KMS-11 (cell line): ENCODE measurements around the gene MACROD1.

Experiments used
- H2AFZ ChIP-seq: fragments of 200-600 bp; sonication (generic); 2 replicates; pipeline ENCODE4 v1.6.1; 2016; ENCODE audit warnings: antibody characterized with exemption, mixed run types, low read depth
- H3K27ac ChIP-seq: fragments of 200-600 bp; sonication (generic); 2 replicates; pipeline ENCODE4 v1.6.1; 2016; ENCODE audit warnings: mild to moderate bottlenecking, mixed run types
- H3K27me3 ChIP-seq: fragments of 200-600 bp; sonication (generic); 2 replicates; pipeline ENCODE4 v1.6.1; 2017; ENCODE audit warnings: mild to moderate bottlenecking, low read depth, mixed run types, moderate library complexity; ENCODE audit not compliant: insufficient read depth
- H3K36me3 ChIP-seq: fragments of 200-600 bp; sonication (generic); 2 replicates; pipeline ENCODE4 v1.6.1; 2017; ENCODE audit warnings: mild to moderate bottlenecking, mixed run types; ENCODE audit not compliant: insufficient read depth
- H3K4me1 ChIP-seq: fragments of 200-600 bp; sonication (generic); 2 replicates; pipeline ENCODE4 v1.6.1; 2016; ENCODE audit warnings: mild to moderate bottlenecking, low read depth, mixed run types; ENCODE audit not compliant: poor library complexity, severe bottlenecking
- H3K4me2 ChIP-seq: fragments of 200-600 bp; sonication (generic); 2 replicates; pipeline ENCODE4 v1.7.0; 2016; ENCODE audit warnings: mild to moderate bottlenecking, mixed run types
- H3K4me3 ChIP-seq: fragments of 200-600 bp; sonication (generic); IDR thresholded peaks from 2 replicates; pipeline ENCODE4 v1.6.1; 2017; ENCODE audit warnings: low read depth, low read length, mixed read lengths; ENCODE audit not compliant: insufficient read depth
- H3K79me2 ChIP-seq: fragments of 200-600 bp; sonication (generic); 2 replicates; pipeline ENCODE4 v1.6.1; 2016; ENCODE audit warnings: low read depth, mixed run types; ENCODE audit not compliant: insufficient read depth
- H3K9ac ChIP-seq: fragments of 200-600 bp; sonication (generic); 2 replicates; pipeline ENCODE4 v1.6.1; 2016; ENCODE audit warnings: mild to moderate bottlenecking, mixed run types
- H4K20me1 ChIP-seq: fragments of 200-600 bp; sonication (generic); 2 replicates; pipeline ENCODE4 v1.6.1; 2016; ENCODE audit warnings: mild to moderate bottlenecking, mixed run types; ENCODE audit not compliant: insufficient read depth
- CTCF ChIP-seq: fragments of 200-600 bp; sonication (generic); conservative IDR thresholded peaks from 2 replicates; pipeline ENCODE4 v1.6.1; 2017; ENCODE audit warnings: low read depth, mild to moderate bottlenecking, antibody characterized with exemption, low read length, moderate library complexity, mixed read lengths

MACROD1 gene

DNA sequence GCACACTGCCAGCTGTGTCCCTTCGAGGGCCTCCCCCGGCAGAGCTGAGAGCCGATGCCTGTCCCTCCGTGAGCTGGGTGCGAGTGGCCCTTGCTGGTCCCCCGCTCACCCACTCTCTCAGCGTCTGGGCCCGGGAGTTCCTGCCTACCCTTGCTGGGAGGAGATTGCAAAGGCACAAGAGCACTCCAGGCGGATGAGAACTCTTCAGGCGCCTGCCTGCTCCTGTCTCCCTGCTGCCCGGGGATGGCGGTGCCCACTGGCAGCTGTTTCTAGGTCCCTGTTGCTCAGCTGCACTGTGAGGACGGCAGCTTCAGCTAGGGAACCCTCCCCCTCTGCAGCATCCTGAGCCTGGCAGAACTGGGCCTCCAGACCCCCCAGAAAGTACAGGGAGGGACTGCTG is 69.1 kb downstream of the MACROD1 start:
- Histone ChIP-seq H2AFZ (no peak overlapping the region), H4K20me1 (no peaks in the 10 kb centered on the region), H3K79me2 (no peaks in the 10 kb centered on the region), H3K9ac (no peak overlapping the region), H3K36me3 (no peaks in the 10 kb centered on the region), H3K4me3 (no peak overlapping the region), H3K4me2 (no peak overlapping the region), H3K27ac (no peak overlapping the region), H3K27me3 (no peaks in the 10 kb centered on the region), H3K4me1 (no peaks in the 10 kb centered on the region)
- TF ChIP-seq CTCF = no peak

DNA sequence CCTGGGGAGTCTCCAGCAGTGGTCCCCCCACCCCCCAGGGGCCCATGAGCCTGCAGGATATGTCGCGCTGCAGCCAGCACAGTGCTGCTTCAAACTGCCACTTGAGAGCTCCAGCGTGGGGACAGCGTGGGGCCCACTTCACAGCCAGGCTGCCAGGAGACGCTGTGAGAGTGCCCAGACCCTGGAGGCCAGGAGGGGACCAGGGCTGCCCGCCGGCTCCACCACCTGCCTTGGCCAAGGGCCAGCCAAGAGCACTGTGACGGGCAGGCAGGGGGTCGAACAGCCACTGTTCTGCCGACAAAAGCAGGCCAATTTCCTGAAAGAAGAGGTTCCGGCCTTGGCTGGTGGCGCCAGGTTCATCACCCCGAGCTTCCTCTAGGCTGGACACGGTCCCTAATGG is 70.0 kb downstream of the MACROD1 start:
- H3K4me3 ChIP-seq = no peak overlapping the region
- no peak overlapping the region for H3K27ac ChIP-seq
- H3K4me2 ChIP-seq = no peak overlapping the region
- H2AFZ ChIP-seq = no peak overlapping the region
- H3K79me2 ChIP-seq = no peaks in the 10 kb centered on the region
- no peaks in the 10 kb centered on the region for H4K20me1 ChIP-seq
- no peak for TF ChIP-seq CTCF
- H3K27me3 ChIP-seq = no peaks in the 10 kb centered on the region
- no peak overlapping the region for H3K9ac ChIP-seq
- no peaks in the 10 kb centered on the region for H3K36me3 ChIP-seq
- H3K4me1 ChIP-seq = peaks cover 6% of the 10 kb centered on the region

DNA sequence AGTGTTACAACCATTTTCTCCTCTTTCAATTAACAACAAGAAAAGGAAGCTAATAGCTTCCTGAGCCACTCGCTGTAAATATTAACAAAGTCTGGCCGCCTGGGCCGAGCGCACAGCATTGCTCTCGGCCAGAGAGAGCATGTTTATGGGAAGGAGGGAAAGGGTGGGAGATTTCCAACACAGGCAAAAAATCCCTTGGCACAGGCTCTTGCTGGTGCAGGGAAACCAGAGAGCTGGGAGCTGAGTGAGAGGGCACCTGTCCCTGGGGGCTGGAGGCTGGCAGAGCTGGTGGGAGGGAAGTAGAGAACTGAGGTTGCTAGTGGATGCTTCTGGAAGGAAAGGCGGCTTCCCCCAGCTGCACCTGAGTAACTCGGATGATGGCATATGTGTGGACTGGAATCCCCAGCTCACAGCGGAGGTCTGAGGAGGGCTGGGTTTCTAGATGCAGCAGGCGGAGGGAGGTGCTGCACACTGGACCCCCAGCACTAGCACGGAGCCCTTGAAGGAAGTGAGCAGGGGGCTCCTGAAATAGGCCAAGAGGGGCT is 70.6 kb downstream of the MACROD1 start:
- Histone ChIP-seq H3K27me3 (no peaks in the 10 kb centered on the region), H3K4me1 (peaks cover 7% of the 10 kb centered on the region), H4K20me1 (no peaks in the 10 kb centered on the region), H2AFZ (no peak overlapping the region), H3K36me3 (no peaks in the 10 kb centered on the region), H3K4me3 (no peak overlapping the region), H3K79me2 (no peaks in the 10 kb centered on the region), H3K4me2 (no peak overlapping the region), H3K9ac (no peak overlapping the region), H3K27ac (no peak overlapping the region)
- no peak for TF ChIP-seq CTCF

DNA sequence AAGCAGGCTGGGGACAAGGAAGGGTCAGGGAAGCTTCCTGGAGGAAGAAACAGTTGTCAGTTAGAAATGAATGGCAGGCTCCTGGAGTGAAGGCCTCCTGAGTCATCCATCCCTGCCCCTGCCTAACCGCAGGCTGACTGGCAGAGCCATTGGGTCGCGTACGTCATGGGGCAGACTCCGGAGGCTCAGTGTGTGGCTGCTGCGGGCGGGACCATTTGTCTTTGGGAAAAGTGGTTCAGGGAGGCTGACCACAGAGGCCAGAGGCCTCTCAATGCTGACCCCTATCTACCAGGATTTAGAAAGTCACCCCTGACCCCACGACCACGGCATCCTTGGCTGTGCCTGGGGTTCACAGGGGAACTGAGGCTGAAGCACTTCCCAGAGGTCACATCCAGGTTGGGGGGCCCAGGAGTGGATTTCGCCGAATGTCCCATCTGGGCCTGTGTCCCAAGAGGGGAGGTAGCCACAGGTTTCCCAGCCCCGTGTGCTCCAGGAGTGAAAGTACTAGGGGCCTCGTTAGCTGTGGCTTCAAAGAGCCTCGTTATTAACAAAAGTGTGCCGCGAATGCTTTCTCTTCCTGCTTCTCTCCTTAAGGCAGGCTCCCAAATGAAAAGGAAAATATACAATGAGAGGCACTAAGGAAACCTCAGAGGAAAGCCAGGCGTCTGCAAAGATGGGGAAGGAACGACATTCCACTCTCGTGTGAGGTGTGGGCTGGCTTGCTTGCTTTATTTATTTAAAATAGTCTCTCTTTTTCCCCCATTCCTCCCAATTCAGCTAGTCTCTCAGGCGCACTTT is 71.3 kb downstream of the MACROD1 start:
- Histone ChIP-seq H4K20me1 (no peaks in the 10 kb centered on the region), H3K27me3 (no peaks in the 10 kb centered on the region), H3K4me1 (peaks cover 7% of the 10 kb centered on the region), H3K4me2 (no peak overlapping the region), H3K27ac (no peak overlapping the region), H3K36me3 (no peaks in the 10 kb centered on the region), H3K79me2 (no peaks in the 10 kb centered on the region), H3K4me3 (no peak overlapping the region), H3K9ac (no peak overlapping the region), H2AFZ (no peak overlapping the region)
- no peak for TF ChIP-seq CTCF
